ENCODE results near the gene ADCY9.

DNA sequence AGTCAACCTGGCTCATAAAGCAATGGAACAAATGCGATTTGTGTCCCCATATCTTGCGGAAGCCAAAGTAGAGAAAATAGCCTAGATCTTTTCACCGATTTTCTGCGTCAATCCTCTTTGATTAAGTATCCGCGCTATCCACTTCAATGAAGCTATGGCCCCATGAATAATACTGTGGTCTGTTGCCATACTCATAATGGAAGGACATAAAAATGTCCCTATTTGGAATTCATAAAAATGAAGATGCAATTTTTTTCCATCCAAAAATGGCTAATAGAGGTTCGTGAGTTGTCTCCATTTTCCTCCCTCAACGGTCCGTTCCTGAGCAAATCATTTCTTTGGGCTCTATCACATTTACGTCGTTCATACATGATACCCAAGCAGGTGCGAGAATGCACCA lies 25.4 kb upstream of the ADCY9 start:
- TF ChIP-seq, protein P1, sequence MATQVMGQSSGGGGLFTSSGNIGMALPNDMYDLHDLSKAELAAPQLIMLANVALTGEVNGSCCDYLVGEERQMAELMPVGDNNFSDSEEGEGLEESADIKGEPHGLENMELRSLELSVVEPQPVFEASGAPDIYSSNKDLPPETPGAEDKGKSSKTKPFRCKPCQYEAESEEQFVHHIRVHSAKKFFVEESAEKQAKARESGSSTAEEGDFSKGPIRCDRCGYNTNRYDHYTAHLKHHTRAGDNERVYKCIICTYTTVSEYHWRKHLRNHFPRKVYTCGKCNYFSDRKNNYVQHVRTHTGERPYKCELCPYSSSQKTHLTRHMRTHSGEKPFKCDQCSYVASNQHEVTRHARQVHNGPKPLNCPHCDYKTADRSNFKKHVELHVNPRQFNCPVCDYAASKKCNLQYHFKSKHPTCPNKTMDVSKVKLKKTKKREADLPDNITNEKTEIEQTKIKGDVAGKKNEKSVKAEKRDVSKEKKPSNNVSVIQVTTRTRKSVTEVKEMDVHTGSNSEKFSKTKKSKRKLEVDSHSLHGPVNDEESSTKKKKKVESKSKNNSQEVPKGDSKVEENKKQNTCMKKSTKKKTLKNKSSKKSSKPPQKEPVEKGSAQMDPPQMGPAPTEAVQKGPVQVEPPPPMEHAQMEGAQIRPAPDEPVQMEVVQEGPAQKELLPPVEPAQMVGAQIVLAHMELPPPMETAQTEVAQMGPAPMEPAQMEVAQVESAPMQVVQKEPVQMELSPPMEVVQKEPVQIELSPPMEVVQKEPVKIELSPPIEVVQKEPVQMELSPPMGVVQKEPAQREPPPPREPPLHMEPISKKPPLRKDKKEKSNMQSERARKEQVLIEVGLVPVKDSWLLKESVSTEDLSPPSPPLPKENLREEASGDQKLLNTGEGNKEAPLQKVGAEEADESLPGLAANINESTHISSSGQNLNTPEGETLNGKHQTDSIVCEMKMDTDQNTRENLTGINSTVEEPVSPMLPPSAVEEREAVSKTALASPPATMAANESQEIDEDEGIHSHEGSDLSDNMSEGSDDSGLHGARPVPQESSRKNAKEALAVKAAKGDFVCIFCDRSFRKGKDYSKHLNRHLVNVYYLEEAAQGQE (IDR thresholded peaks at IDR 0.05; ENCODE audit: unreplicated experiment): no peak
- TF ChIP-seq EZH2 (IDR thresholded peaks at IDR 0.05; ENCODE audit: low read depth, unreplicated experiment) (no peak), POLR2AphosphoS5 (IDR thresholded peaks at IDR 0.05; ENCODE audit: low read depth) (no peak), EZH2phosphoT487 (IDR thresholded peaks at IDR 0.05; ENCODE audit: unreplicated experiment) (no peak), ZNF331 (CRISPR knock-in tag; IDR thresholded peaks at IDR 0.05; ENCODE audit: low read depth) (no peak), JUNB (IDR thresholded peaks at IDR 0.05; ENCODE audit: unreplicated experiment) (no peak), ZNF114 (CRISPR knock-in tag; IDR thresholded peaks at IDR 0.05) (no peak), CREB1 (CRISPR knock-in tag; IDR thresholded peaks at IDR 0.05; ENCODE audit: low read depth) (no peak)
- TF ChIP-seq, protein P2, sequence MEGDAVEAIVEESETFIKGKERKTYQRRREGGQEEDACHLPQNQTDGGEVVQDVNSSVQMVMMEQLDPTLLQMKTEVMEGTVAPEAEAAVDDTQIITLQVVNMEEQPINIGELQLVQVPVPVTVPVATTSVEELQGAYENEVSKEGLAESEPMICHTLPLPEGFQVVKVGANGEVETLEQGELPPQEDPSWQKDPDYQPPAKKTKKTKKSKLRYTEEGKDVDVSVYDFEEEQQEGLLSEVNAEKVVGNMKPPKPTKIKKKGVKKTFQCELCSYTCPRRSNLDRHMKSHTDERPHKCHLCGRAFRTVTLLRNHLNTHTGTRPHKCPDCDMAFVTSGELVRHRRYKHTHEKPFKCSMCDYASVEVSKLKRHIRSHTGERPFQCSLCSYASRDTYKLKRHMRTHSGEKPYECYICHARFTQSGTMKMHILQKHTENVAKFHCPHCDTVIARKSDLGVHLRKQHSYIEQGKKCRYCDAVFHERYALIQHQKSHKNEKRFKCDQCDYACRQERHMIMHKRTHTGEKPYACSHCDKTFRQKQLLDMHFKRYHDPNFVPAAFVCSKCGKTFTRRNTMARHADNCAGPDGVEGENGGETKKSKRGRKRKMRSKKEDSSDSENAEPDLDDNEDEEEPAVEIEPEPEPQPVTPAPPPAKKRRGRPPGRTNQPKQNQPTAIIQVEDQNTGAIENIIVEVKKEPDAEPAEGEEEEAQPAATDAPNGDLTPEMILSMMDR (conservative IDR thresholded peaks at IDR 0.05; ENCODE audit: low read depth in 2 of 2): no peak
- TF ChIP-seq, protein P3, sequence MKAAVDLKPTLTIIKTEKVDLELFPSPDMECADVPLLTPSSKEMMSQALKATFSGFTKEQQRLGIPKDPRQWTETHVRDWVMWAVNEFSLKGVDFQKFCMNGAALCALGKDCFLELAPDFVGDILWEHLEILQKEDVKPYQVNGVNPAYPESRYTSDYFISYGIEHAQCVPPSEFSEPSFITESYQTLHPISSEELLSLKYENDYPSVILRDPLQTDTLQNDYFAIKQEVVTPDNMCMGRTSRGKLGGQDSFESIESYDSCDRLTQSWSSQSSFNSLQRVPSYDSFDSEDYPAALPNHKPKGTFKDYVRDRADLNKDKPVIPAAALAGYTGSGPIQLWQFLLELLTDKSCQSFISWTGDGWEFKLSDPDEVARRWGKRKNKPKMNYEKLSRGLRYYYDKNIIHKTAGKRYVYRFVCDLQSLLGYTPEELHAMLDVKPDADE (IDR thresholded peaks at IDR 0.05): no peak

Measured in GM23338 (cell line).